ENCODE data around the gene ZNF438. TPM values are rescaled to one million over a fixed set of nuclear protein-coding genes. Genes with fewer than 3 reads are reported as not detected.

The ZNF438 gene
- total RNA-seq, 2 experiments from 2014 or later: 3.1 to 3.9 TPM

GRCh38 chr10:30828680-30829079, 203.0 kb downstream of the ZNF438 start:
- Mint-ChIP-seq H3K9me3 (no peaks in the 10 kb centered on the region), H3K4me1 (no peaks in the 10 kb centered on the region), H3K4me3 (no peak overlapping the region), H3K36me3 (no peaks in the 10 kb centered on the region), H3K27ac (no peak overlapping the region), H3K27me3 (peaks cover 1% of the 10 kb centered on the region)
- ATAC-seq (ENCODE audit: low read depth): no peak
- DNase-seq: no peak
- POLR2A ChIA-PET: no interaction called here

- H3K27ac Mint-ChIP-seq: no peak overlapping the region
- H3K4me1 Mint-ChIP-seq: no peaks in the 10 kb centered on the region
- no peak for ATAC-seq (ENCODE audit: low read depth)
- H3K9me3 Mint-ChIP-seq: no peaks in the 10 kb centered on the region
- no peaks in the 10 kb centered on the region for H3K36me3 Mint-ChIP-seq
- DNase-seq: no peak
- POLR2A ChIA-PET: no interaction called here
- peaks cover 1% of the 10 kb centered on the region for H3K27me3 Mint-ChIP-seq
- no peak overlapping the region for H3K4me3 Mint-ChIP-seq
Observed at GRCh38 chr10:30828164-30828563, 203.5 kb downstream of the ZNF438 start.

GRCh38 chr10:30827531-30828120, 204.0 kb downstream of the ZNF438 start:
- no peaks in the 10 kb centered on the region for H3K36me3 Mint-ChIP-seq
- POLR2A ChIA-PET: no interaction called here
- DNase-seq (no peak), ATAC-seq (ENCODE audit: low read depth) (no peak)
- no peaks in the 10 kb centered on the region for H3K4me1 Mint-ChIP-seq
- H3K27ac Mint-ChIP-seq: no peak overlapping the region
- no peaks in the 10 kb centered on the region for H3K9me3 Mint-ChIP-seq
- no peak overlapping the region for H3K4me3 Mint-ChIP-seq
- peaks cover 1% of the 10 kb centered on the region for H3K27me3 Mint-ChIP-seq

- H3K4me3 Mint-ChIP-seq: no peak overlapping the region
- DNase-seq: no peak
- H3K36me3 Mint-ChIP-seq: no peaks in the 10 kb centered on the region
- ATAC-seq (ENCODE audit: low read depth): no peak
- POLR2A ChIA-PET: no interaction called here
- H3K27me3 Mint-ChIP-seq: peaks cover 1% of the 10 kb centered on the region
- no peak overlapping the region for H3K27ac Mint-ChIP-seq
- H3K4me1 Mint-ChIP-seq: no peaks in the 10 kb centered on the region
- H3K9me3 Mint-ChIP-seq: no peaks in the 10 kb centered on the region
Observed at GRCh38 chr10:30826679-30827078, 205.0 kb downstream of the ZNF438 start.

GRCh38 chr10:30825495-30825894, 206.2 kb downstream of the ZNF438 start:
- ATAC-seq (ENCODE audit: low read depth) (no peak), DNase-seq (no peak)
- peaks cover 1% of the 10 kb centered on the region for H3K27me3 Mint-ChIP-seq
- no peaks in the 10 kb centered on the region for H3K36me3 Mint-ChIP-seq
- POLR2A ChIA-PET: no interaction called here
- H3K4me1 Mint-ChIP-seq: no peaks in the 10 kb centered on the region
- H3K27ac Mint-ChIP-seq: no peak overlapping the region
- H3K4me3 Mint-ChIP-seq: no peak overlapping the region
- no peaks in the 10 kb centered on the region for H3K9me3 Mint-ChIP-seq

- Mint-ChIP-seq H3K4me3 (no peak overlapping the region), H3K4me1 (no peaks in the 10 kb centered on the region), H3K27me3 (peaks cover 1% of the 10 kb centered on the region), H3K36me3 (no peaks in the 10 kb centered on the region), H3K27ac (no peak overlapping the region), H3K9me3 (no peaks in the 10 kb centered on the region)
- ATAC-seq (ENCODE audit: low read depth) (no peak), DNase-seq (no peak)
- POLR2A ChIA-PET: no interaction called here
Observed at GRCh38 chr10:30825022-30825421, 206.6 kb downstream of the ZNF438 start.

- Mint-ChIP-seq H3K4me1 (no peaks in the 10 kb centered on the region), H3K4me3 (no peak overlapping the region), H3K36me3 (no peaks in the 10 kb centered on the region), H3K9me3 (no peaks in the 10 kb centered on the region), H3K27me3 (peaks cover 1% of the 10 kb centered on the region), H3K27ac (no peak overlapping the region)
- no peak for DNase-seq
- no peak for ATAC-seq (ENCODE audit: low read depth)
- POLR2A ChIA-PET: no interaction called here
Observed at GRCh38 chr10:30823651-30824050, 208.0 kb downstream of the ZNF438 start.

- H3K27me3 Mint-ChIP-seq: peaks cover 1% of the 10 kb centered on the region
- H3K36me3 Mint-ChIP-seq: no peaks in the 10 kb centered on the region
- no peaks in the 10 kb centered on the region for H3K9me3 Mint-ChIP-seq
- no peak overlapping the region for H3K4me3 Mint-ChIP-seq
- no peak overlapping the region for H3K27ac Mint-ChIP-seq
- POLR2A ChIA-PET: no interaction called here
- DNase-seq (no peak), ATAC-seq (ENCODE audit: low read depth) (no peak)
- no peaks in the 10 kb centered on the region for H3K4me1 Mint-ChIP-seq
Observed at GRCh38 chr10:30822693-30823465, 208.8 kb downstream of the ZNF438 start.

GRCh38 chr10:30821994-30822692, 209.5 kb downstream of the ZNF438 start:
- ATAC-seq (ENCODE audit: low read depth) (no peak), DNase-seq (no peak)
- no peaks in the 10 kb centered on the region for H3K4me1 Mint-ChIP-seq
- POLR2A ChIA-PET: no interaction called here
- H3K9me3 Mint-ChIP-seq: no peaks in the 10 kb centered on the region
- no peaks in the 10 kb centered on the region for H3K36me3 Mint-ChIP-seq
- H3K4me3 Mint-ChIP-seq: no peak overlapping the region
- peaks cover 1% of the 10 kb centered on the region for H3K27me3 Mint-ChIP-seq
- no peak overlapping the region for H3K27ac Mint-ChIP-seq

GRCh38 chr10:30821261-30821993, 210.2 kb downstream of the ZNF438 start:
- ATAC-seq (ENCODE audit: low read depth) (no peak), DNase-seq (no peak)
- H3K4me1 Mint-ChIP-seq: no peaks in the 10 kb centered on the region
- H3K27ac Mint-ChIP-seq: no peak overlapping the region
- H3K36me3 Mint-ChIP-seq: no peaks in the 10 kb centered on the region
- no peaks in the 10 kb centered on the region for H3K9me3 Mint-ChIP-seq
- POLR2A ChIA-PET: no interaction called here
- H3K4me3 Mint-ChIP-seq: no peak overlapping the region
- H3K27me3 Mint-ChIP-seq: peaks cover 1% of the 10 kb centered on the region

- Mint-ChIP-seq H3K27ac (no peak overlapping the region), H3K9me3 (no peaks in the 10 kb centered on the region), H3K27me3 (peaks cover 1% of the 10 kb centered on the region), H3K4me3 (no peak overlapping the region), H3K4me1 (no peaks in the 10 kb centered on the region), H3K36me3 (no peaks in the 10 kb centered on the region)
- DNase-seq: no peak
- POLR2A ChIA-PET: interaction anchor here (0.5 kb wide), 1 partner anchor 36 kb away, joined by 4 read pairs; no protein-coding TSS in a partner anchor
- no peak for ATAC-seq (ENCODE audit: low read depth)
Observed at GRCh38 chr10:30820261-30820991, 211.2 kb downstream of the ZNF438 start.

- Mint-ChIP-seq H3K4me1 (no peaks in the 10 kb centered on the region), H3K27ac (no peak overlapping the region), H3K4me3 (no peak overlapping the region), H3K9me3 (no peaks in the 10 kb centered on the region), H3K27me3 (peaks cover 1% of the 10 kb centered on the region), H3K36me3 (no peaks in the 10 kb centered on the region)
- no peak for DNase-seq
- POLR2A ChIA-PET: interaction anchor here (0.5 kb wide), 1 partner anchor 35 kb away, joined by 4 read pairs; no protein-coding TSS in a partner anchor
- ATAC-seq (ENCODE audit: low read depth): no peak
Observed at GRCh38 chr10:30819341-30820181, 212.1 kb downstream of the ZNF438 start.

Measured in activated naive CD8-positive, alpha-beta T cell treated with anti-CD3 and anti-CD28 coated beads, Interleukin-2, amount 10 ng/mL, durations not matched to agents 7 days and 5 days (primary cell).